PC-3 (cell line): Measurements from ENCODE around the gene TCF20.

Experiments used
- CTCF ChIP-seq: fragments of 300-600 bp; sonication (generic); conservative IDR thresholded peaks from 2 replicates; pipeline ENCODE4 v1.5.1; 2017; ENCODE audit warnings: antibody characterized with exemption, low read depth, mild to moderate bottlenecking, low read length
- EZH2 ChIP-seq: fragments of 300-600 bp; sonication (generic); IDR thresholded peaks from one replicate; pipeline ENCODE4 v1.6.1; 2017; ENCODE audit warnings: antibody characterized with exemption, mild to moderate bottlenecking, low read length; ENCODE audit not compliant: unreplicated experiment
- EZH2phosphoT487 ChIP-seq: fragments of 300-600 bp; sonication (generic); IDR thresholded peaks from 2 replicates; pipeline ENCODE4 v1.6.1; 2018; ENCODE audit warnings: mild to moderate bottlenecking, antibody characterized with exemption, low read length, borderline replicate concordance

- TF ChIP-seq CTCF (no peak), EZH2phosphoT487 (no peak), EZH2 (no peak)
Observed at GRCh38 chr22:42271906-42272305, 1.5 kb upstream of the TCF20 start.
